ENCODE measurements around the gene CCDC83.

The CCDC83 gene

DNA sequence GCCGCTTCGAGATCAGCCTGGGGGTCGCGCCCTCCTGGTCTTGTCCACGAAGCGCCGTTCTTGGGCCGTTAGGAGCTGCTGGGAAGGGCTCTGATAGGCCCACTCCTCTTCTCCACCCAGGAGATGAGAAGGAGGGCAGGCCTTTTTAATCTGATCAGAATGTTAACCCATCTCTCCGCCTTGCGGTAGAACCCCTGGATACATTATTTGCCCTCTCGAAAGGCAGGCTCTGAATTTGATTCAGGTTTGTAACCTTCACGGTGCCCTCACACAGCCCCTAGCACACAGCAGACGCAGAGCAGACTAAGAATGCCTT lies at the start of gene CCDC83:
Gene CCDC83 (plus strand): TSS at position 43 of the 316 bp plus-strand sequence. CDS start 9,741 bp downstream, outside the sequence.
- no peak for DNase-seq

DNA sequence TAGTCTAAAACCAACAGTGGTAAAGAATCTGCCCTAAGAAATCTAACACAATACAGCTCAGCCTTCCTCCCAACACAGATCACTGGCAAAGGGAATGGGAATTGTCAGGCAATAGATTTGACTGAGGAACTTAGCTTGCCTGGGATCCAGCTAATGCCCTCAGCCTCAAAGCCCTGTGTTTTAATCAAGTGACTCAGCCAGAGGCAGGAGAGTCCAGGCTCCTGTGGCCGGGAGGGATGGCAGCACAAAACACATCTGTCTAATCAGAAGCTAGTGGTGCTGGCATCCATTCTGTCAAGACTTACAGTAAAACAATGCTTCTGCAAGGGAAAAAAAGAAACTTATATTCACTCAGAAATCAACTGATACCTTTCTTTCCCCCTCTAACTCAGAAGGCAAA lies 49.8 kb upstream of the CCDC83 start:
- no peak for DNase-seq

DNA sequence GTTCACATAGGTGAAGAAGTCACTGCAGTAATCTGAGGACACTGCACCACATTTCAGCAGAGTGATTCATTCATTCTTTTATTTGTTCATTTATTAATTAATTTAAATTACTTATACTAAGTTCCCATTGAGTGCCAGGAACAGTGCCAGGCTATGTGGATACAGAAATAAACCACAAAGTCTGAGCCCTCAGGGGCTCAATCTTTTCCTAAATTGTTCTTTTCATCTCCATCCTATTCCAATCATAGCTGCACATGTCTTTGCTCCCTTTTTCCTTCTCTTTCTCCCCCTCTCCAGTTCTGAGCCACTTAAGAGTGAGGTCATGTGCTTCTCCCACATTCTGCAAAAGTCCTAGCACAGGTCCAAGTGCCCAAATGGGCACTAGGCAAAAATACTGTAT lies 49.2 kb upstream of the CCDC83 start:
- DNase-seq = no peak

DNA sequence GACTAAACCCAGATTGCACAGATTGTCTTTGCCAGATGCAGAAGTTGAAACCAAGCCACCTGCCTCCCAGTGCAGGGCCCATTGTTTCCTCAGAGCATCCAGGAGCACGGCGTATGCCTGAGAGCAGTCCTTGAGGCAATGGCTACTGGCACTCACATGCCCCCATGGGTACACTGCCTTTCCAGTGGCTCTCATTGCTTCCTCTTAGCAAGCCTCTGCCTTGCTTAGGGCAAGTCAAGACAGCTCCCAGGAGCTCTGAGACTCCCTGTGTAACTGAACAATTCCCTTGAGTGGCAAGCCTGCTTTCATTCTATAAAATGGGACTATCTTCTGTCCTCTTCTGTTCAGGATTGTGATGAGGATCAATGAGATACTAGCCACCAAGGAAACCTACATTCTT lies 48.3 kb upstream of the CCDC83 start:
- DNase-seq = no peak

DNA sequence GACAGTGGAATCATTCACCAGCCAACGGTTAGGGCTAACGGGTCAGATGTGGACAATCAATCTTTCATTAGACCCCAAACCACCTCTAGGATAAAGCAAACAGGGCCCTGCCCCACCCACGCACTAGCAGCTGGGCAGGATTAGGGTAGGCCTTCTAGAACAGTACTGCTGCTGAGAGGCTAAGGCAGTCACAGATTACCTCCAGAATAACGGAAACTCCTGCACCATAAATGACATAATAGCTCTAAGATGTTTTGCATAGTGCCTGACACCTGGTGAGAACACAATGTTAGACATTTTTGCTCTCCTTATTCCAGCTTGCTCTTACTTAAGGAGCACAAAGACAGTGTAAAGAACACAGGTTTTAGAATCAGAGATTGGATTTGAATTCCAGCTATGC lies 46.0 kb upstream of the CCDC83 start:
- no peak for DNase-seq

DNA sequence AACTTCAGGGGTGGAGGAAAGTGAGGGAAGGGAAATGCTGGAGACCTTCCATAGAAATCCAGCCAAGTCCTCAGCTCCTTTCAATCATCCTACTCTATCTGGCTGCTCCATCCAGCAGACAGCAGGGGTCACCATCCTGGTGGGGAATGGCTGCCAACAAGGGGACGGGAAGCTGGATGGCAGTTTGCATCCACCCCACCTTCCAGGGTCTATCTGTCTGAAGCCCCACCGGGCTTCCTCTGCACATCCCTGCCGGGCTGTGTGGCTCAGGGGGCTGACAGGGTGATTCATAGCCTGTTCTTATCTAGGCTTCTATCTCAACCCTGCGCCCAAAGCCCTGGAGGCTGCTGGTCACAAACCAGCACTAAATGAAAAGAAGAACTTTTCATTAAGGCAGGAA lies 45.3 kb upstream of the CCDC83 start:
- DNase-seq = peak; percentile 12 to 19

DNA sequence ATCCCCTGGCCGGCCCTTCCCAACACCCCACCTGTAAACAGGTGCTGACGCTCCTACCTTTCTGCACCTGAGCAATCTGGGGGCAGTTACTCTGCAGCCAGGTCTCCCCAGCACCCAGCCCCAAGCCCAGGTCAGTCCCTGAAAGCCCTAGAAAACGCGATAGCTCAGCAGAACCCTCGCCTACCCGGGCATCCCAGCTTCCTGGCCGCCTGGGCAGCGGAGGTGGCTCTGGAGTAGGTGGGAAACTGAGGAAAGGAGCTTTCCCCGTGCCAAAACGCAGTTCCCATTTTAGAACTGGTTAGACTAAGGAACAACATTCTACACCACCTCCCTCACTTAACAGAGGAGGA lies 44.7 kb upstream of the CCDC83 start:
- no peak for DNase-seq

DNA sequence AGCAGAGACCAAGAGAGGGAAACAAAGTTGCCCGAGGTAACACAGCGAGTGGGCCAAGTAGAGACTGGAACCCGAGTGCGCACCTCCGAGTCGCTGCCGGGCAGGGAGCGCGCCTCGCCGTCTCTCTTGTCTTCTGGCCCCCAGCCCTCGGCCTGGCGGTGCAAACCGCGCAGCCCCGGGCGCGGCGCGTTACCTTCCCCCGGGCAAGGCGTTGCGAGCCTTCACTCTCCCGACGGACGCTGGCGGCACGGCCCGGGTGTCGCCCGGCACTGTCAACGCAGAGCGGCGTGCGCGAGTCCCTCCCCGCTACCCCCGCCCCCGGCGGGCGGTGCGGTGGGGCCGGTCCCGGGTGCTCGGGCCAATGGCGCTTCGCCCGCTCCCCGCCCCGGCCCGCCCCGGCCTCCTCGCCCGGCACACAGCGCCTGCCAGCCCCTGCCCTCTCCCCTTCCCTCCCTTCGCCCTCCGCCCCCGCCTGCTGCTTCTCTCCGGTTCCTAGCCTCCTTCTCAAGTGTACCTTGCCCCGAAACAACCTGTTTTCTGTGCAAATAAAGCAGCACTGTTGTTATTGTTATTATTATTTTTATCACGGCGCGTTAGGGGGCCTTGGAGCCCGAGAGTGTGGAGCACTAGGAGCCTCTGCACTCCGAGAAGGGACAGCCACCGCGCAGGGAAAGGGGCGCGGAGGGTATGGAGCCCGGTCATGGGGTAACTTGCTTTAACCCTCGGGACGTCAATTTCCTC lies 44.1 kb upstream of the CCDC83 start, which contains the start of gene SYTL2:
Gene SYTL2 (minus strand): TSS at position 271 of the 741 bp plus-strand sequence. CDS start 53,416 bp downstream, outside the sequence.
- peak; percentile 57 to 61 for DNase-seq

DNA sequence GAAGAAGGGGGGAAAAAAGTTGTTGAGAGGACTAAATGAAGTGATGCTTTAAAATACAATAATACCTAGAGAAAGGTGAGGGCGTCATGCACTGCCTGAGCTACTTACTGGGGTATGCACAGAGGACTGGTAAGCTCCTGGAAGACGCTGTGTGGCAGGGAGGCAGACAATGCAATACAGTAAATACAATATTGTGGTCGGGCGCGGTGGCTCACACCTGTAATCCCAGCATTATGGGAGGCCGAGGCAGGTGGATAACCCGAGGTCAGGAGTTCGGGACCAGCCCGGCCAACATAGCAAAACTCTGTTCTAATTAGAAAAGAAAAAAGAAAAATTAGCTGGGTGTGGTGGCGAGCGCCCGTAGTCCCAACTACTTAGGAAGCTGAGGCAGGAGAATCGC lies 43.6 kb upstream of the CCDC83 start:
- DNase-seq = no peak

DNA sequence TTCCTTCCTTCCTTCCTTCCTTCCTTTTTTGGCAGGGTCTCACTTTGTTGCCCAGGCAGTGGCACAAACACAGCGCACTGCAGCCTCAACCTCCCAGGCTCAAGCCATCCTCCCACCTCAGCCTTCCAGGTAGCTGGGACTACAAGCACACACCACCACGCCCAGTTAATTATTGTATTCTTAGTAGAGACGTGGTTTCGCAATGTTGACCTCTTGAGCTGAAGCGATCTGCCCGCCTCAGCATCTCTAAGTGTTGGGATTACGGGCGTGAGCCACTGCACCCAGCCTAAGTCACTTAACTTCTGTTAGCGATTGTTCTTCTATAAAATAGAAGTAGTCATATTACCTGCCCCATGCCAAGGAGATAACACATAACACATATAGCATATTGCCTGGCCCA lies 41.5 kb upstream of the CCDC83 start:
- no peak for DNase-seq

DNA sequence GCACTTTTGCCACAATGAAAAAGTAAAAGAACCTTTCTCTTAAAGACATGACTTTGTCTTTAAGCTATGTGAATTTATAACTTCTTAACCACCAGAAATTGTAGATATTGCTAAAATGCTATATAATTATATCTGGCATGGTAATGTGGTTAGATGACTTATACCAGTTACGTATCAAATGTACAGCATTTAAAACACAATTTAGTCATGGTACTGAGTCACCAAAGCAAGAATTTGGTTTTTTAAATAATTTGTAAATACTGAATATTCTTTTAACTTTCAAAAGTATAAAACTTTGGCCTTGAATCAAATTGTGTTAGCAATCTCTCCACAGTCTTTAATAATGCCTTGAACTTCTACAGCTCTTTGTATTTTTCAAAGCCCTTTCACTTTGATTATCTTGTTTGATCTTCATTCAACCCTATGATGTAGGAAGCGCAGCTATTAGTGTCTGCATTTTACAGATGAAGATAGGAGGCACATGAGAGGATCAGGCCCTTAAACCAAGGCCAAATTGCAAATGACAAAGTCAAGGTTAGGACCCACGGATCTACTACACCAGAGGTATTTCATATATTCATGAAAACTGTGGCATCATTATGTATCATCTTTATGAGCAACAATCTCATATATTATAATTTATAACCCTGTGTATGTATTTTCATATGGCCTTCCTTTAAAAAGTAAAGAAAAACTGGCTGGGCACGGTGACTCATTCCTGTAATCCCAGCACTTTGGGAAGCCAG lies 39.8 kb upstream of the CCDC83 start:
- DNase-seq = no peak

DNA sequence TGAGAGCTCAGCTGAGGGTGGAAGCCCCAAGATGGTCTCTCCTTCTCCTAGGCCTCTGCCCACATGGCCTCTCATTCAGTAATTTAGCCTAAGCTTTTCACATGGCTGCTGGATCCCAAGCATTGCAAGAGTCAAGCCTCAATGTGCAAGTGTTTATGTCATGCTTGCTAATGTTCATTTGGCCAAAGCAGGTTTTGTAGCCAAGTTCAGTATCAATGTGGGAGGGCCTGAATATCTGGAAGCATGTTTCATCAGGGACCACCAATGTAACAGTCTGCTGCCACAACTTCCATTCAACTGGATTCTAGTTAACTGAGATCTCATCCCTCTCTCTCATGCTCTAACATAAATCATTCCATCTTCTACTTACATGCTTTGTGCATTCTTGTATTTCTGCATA lies 35.7 kb upstream of the CCDC83 start:
- DNase-seq = no peak

DNA sequence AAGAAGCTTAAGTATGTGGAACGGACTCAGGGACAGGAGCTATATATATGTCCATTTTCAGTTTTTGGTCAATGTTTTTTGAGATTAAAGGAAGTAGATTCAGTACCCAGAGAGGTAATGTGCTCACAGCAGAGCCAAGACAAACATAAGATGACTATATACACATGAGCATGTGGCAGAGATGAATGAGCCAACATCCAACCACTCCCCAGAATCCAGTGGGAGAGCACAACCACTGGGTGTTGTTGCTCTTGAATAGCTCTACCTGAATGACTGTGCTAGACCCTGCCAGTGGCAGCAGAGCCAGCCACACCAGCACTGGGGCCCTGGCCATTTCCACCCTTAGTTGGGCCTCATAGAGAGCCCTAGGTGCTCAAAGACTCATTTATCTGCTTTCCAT lies 33.5 kb upstream of the CCDC83 start:
- no peak for DNase-seq

DNA sequence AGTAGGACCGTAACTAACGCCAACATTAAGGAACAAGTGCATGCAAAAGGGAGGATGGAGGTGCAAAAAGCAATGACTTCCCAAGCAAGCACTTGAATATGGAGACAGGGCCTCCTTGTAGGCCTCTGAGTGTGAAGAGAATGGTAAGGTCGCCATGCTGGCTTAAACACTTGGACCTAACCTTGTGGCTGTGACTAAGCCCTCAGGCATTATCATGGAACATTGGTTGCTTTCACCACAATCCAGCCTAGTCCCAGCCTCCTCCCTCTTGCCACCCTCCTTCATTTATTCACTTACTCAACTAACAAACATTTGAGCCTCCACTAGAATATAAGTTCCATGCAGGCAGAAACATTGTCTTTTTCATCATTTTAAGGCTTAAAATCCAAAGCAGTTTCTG lies 32.4 kb upstream of the CCDC83 start:
- no peak for DNase-seq

DNA sequence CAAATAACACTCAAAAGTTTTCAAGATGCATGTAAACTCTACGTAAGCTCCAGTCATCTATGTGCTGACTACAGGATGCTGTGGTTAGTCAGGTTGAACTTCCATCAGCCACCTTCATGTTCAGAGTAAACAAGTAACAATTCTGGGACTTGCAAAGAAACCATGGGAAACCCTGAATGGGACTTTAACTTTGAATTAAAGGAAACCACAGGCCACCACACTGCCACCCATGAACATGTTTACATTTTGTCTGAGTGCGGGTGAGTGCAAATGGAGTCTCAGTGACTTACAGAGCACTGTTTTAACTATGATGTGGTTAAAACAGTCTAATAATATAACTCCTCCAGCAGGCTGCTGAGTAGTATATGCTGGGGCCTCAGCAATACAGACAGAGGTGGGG lies 31.4 kb upstream of the CCDC83 start:
- DNase-seq = no peak

DNA sequence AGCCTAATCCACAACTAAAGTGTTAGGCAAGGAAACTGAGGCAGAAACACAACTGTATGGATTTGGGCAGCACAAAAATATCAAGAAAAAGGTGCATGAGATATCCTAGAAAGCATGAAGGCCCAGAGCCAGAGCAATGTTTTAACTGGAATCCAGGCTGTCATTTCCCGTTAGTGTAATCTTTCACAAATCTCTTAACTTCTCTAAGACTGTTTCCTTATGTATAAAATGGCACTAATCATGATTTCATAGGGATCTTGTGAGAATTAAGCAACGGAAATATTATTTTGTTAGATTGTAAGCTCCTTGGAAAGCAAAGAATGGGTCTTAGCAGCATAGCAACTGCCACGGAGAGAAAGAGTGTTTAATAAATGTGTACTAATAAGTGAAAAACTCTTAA lies 29.6 kb upstream of the CCDC83 start:
- no peak for DNase-seq

DNA sequence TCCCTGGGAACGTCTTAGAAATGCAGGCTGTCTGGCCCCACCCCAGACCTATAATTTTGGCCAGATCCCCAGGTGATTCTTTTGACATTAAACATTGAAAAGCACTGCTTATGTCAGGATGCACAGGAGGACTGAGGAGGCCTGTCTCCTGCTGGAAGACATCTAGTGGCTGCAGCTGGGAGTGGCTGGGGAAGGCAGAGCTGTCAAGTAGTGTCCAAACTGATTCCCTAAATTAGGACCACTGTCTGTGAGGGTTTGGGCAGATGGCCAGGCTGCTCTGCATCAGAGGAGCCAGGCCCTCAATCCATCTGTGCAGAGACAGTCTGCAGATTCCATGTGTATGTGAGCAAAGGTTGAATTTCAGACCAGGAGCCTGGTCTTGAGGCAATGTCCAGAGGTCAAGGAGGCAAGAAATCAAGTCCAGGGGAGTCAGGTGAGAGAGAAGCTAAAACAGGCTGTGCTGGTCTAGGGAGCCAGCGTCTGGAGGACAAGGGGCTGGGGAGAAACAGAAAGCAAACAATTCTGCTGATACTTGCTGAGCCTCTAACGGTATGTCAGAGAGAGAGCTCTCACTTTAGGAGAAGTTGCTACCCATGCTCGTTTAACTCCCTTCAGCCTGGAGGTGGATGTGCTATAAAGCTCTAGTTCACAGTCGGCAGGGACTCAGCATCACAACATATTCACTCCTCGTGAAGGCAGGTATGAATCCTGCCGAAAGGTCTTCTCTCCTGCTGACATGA lies 28.9 kb upstream of the CCDC83 start:
- DNase-seq = peak; percentile 19 to 23

DNA sequence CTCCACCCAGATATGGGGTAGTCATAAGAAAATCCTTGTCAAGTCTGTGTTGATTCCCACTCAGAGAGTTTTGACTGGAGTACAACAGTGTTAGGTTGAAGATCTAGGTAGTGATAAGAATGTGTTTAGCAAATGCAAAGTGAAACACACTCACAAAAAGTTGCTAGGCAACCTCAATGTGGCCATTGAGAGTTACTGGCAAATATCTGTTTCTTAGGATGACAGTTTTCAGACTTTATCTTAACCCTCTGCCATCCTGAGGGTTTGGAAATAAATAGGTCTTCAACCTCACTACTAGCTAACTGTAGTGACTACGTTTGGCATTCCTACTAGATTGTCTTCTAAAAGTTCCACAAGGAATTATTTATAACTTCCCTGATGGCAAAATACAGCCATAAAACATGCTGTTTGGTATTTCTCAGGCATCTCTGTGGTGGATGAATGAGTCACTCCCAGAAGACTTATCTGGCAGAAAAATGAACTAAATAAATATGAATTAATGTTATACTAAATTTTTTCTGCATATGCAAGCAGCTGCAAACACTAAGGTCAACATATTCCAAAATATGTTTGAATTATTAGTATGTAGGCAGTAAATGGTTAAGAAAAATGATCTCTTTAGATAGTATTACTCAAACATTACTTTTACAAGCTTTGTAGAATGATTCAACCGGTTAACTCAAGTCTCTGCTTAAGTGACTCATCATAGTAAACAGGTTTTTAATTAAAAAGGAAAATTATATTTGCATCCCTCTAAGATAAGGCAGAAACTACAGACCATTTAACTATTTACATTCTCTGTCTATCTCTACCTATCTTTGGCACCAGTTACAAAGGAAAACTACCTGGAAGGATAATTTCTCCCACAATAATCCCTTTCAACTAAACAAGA lies 27.2 kb upstream of the CCDC83 start:
- no peak for DNase-seq

DNA sequence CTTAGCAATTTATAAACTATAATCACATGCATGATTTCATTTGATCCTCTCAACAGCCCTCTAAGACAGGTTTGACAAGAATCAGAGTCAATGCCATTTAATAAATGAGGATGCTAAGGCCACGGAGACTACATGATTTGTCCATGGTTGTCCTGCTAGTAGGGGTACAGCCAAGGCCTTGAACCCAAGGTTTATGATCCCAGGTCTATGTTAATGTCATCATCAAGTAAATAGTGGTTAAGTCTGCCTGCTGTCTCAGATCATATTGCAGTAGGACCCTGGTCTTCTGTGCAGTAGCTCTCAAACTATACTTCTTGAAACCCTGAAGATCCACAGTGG lies 26.6 kb upstream of the CCDC83 start:
- no peak for DNase-seq

DNA sequence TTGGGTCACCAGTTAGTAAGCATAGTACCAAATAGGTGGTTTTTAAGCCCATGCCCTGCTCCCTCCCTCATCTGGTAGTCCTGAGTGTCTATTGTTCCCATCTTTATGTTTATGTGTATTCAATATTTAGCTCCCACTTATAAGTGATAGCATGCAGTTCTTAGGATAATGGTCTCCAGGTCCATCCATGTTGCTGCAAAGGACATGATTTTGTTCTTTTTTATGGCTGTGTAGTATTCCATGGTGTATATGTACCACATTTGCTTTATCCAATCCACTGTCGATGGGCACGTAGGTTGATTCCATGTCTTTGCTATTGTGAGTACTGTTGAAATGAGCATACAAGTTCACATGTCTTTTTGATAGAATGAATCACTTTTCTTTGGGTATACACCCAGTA lies 26.0 kb upstream of the CCDC83 start:
- no peak for DNase-seq

DNA sequence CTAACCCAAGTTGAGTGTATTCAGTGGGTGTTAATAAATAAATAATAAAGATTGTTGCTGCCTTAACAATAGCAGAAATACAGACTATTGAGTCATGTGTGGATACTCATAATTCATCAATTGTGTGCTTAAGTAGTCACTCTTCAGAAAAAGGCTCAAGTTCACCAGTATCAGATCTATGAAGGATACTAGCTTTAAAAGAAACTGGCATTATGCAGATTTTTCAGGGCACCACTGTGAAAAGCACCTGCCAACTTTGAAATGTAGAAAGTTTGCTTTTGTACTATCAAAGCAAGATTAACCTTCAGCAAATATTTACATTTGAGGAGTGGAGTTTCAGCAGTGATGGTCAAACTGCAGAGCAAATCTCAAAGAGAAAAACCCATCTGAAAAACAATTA lies 24.1 kb upstream of the CCDC83 start:
- no peak for DNase-seq

DNA sequence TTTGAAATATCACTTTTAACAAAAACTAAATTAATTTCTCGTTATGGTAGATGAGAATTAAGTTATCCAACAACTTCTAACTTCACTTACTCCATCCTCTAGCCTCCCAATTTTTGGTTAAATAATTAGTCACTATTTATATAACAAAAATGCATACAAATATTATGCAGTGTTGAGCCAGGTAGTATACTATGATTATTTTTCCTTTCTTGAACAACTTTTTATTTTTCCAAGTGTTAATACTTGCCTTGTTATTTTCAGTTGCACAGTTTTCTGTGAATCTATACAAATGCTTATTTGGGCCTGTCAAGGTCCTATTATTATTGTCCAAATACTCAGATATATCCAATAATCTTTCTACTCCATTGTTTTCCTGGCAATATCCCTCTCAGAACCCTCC lies 19.9 kb upstream of the CCDC83 start:
- no peak for DNase-seq

DNA sequence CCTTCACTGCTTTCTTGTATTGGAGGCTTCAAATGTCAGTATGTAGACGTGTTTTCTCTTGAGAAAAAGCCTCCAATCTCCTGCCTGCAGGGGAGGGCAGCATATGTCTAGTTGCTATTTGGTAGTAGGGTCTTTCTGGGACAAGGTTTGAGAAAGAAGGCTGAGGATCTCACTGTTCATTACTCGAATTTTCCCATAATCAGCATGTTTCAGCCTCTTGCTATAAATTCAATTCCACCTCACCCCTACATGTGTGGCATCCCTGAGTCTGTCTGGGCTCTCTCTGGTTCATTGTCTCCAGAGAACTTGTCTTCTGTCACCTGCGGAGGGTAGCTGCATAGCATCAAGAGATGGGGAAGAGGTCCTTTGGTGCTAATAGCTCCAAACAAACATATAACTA lies 19.5 kb upstream of the CCDC83 start:
- no peak for DNase-seq

All from Kasumi-1 (cell line).